VCaP (cell line): ENCODE data around the gene WBP2NL.

ENCODE experiments used
- H3K27ac ChIP-seq: fragments of 450-650 bp; 2 replicates; pipeline ENCODE4 v1.5.1; 2017
- CTCF ChIP-seq: fragments of 450-650 bp; conservative IDR thresholded peaks from 2 replicates; pipeline ENCODE4 v1.5.1; 2017; ENCODE audit warnings: mild to moderate bottlenecking, moderate library complexity

WBP2NL gene

GRCh38 chr22:42069801-42070516, 71.4 kb downstream of the WBP2NL start:
- no peak for TF ChIP-seq CTCF
- H3K27ac ChIP-seq = peak overlapping the region; percentile 83

GRCh38 chr22:42070517-42071422, 72.2 kb downstream of the WBP2NL start, which contains the start of gene NAGA:
NAGA (minus strand) TSS chr22:42070812; CDS start chr22:42070297, 515 bp downstream.
- peak within 1 kb of the TSS; percentile 83 for H3K27ac ChIP-seq

GRCh38 chr22:42071508-42071907, 72.9 kb downstream of the WBP2NL start:
- peak overlapping the region; percentile 83 for H3K27ac ChIP-seq

More at GRCh38 chr22:42070517-42071422, 72.2 kb downstream of the WBP2NL start, which contains the start of gene NAGA:
- no peak for TF ChIP-seq CTCF

GRCh38 chr22:42072606-42073330, 74.2 kb downstream of the WBP2NL start:
- TF ChIP-seq CTCF = no peak
- H3K27ac ChIP-seq = no peak overlapping the region

- H3K27ac ChIP-seq = peak overlapping the region; percentile 50; the same call in 1 of the 2 replicates
These were observed 75.0 kb downstream of the WBP2NL start for GRCh38 chr22:42073621-42074041.

GRCh38 chr22:42074132-42074811, 75.7 kb downstream of the WBP2NL start, which contains the start of gene PHETA2:
PHETA2 (plus strand) TSS chr22:42074248; CDS start chr22:42077294, 3,046 bp downstream.
- TF ChIP-seq CTCF = 0 out of 2 replicates have a peak, but pooled peaks have one; percentile 26
- H3K27ac ChIP-seq = peak within 1 kb of the TSS; percentile 50; the same call in 1 of the 2 replicates

More at GRCh38 chr22:42073621-42074041, 75.0 kb downstream of the WBP2NL start:
- no peak for TF ChIP-seq CTCF
